ENCODE data around the gene IKZF1.

The IKZF1 gene

DNA sequence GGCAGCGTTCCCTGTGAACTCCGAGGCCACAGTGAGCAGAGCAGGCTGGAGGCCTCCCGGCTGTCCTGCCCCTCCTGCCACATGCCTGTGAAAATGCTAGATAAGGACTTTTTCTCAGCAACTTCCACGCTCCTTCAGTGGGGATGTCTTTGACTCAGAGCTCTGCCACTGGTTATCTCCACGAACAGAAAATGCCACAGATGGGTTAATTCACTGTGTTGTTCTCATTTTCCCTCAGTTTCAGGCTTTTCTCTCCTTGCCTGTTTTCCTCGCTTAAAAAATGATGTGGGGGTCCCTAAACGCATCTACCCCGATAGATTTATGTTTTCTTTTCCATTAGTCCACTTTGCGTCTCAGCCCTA is 51.3 kb downstream of the IKZF1 start:
- no peak for DNase-seq (ENCODE audit: low read depth)

DNA sequence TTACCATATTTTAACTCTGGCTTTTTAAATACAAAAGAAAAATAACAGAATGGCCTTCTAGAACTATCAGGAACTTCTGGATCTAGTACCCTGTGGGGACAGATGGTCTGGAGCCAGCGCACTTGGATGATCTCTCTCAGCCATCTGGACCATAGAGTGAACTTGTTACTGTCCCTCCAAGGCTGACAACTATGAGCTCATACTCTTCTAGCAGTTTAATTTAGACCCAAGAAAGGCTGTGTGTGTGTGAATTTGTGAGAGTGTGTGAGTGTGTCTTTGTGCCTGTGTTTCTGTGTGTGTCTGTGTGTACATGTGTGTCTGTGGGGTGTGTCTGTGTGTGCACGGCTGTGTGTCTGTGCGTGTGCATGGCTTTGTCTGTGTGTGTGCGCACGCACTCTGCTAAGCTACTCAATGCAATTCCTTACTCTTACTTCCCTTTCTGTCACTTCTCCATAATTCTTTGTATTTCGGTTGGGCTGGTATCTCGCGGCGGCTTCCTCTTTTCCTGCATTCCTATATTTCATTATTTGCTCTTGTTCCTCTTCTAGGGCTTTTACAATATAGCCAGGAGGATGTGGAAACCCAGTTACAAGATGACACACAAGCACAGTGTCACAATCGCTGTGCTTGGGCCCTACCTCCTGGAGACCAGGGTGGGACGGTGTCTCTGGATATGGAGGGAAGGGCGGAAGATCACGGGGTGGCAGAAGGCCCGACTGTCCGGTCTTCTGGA is 51.9 kb downstream of the IKZF1 start:
- DNase-seq (ENCODE audit: low read depth) = no peak

DNA sequence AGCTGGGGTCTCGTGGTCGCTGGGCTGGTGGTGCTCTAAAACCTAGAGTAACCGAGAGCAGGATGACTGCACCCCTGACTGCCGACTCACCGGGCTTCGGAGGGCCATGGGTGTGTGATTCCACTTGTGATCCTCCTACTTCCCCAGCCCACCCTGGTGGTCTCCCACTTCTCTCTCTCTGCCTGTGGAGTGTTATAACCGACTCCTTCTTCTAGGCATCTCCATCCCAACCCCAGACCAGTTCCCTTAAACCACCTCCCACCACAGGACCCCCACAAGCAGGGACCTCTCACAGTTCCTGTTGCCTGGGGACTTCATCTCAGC is 52.4 kb downstream of the IKZF1 start:
- DNase-seq (ENCODE audit: low read depth) = no peak

DNA sequence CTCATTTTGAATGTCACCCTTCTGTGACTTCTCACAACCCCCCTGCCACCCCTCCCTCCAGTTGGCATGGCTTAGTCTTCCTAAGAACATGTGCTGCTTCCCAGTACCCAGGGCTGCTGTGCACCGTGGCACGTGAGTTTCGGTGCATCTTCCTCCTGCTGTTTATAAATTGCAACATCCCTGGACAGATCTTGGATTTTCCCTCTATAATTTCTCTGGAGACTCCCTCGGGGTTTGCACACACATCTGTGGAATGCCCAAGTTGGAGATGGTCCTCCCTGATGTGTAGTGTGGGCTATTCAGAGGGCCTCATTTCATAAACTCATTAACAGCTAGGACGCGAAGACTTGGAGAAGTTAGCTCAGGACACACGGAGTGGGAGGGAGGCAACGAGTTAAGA is 52.9 kb downstream of the IKZF1 start:
- no peak for DNase-seq (ENCODE audit: low read depth)

DNA sequence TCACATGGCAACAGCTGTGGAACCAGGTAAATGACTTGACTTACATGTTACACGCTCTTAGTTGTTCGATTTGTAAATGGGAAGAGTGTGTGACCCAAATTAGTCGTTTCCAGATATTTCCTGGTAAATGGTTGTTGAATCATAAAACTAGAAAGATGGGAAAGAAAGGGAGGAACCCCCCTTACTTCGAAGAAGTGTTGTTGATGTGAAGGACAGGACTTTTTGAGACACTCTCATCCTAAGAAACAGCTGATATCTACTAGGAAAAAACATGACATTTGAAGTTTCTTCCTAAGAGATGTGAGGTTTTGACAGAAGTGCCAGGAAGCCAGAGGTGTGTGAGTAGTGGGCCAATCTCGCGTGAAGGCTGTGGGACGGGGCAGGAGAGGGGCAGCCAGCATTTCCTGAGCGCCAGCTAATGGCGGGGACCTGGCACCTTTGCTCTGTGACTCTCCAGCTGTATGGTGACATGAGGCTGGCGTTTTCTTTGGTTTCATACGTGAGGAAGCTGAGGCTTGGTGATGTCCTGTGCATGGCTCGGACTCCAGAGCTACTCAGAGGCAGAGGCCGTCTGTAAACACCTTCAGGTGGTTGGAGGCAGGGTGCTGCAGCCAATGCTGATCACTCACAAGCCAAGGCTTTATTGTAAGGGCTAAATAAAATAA is 53.7 kb downstream of the IKZF1 start:
- no peak for DNase-seq (ENCODE audit: low read depth)

DNA sequence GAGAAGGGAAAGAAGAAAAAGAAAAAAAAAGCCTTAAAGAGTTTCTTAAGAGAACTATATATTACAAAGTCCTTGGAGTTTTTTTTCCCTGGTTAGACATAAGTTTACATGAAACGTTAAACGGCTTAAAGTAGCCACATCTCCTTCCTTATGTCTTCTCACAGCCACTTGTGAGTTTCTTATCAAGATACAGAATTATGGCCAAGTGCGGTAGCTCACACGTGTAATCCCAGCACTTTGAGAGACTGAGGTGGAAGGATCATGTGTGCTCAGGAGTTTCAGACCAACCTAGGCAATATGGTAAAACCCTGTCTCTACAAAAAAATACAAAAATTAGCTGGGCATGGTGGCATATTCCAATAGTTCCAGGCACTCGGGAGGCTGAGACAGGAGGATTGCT is 54.3 kb downstream of the IKZF1 start:
- no peak for DNase-seq (ENCODE audit: low read depth)

DNA sequence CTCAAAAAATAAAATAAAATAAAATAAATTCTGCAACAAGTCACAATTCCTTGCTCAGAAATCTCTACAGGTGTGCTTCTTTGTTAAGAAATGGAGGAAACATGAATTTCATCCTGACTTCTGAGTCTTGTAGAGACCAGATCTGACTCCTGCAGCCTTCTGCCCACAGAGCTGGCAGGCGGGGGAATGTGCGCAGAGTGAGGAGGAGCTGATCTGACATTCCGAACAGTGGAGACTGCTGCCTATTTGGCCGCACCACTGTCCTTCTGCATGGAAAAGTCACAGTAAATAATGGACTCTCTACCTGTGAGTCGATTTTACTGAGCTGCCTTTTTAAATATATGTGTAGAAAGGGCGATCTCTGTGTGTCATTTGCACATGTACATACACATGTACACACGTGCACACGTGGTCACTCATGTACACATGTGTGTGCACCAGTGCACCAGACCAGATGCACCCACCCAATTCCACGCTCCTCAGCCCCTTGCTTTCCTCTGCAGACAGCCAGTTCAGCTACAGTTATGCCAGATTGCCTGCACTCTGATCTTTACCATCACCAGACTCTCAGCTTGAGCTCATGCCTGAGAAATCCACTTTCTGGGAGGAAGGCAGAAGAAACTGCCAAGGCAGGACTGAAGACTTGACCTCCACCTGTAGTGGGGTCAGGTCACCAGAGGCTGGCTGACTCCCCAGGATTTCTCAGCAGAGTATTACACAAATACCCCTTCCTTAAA is 54.9 kb downstream of the IKZF1 start:
- no peak for DNase-seq (ENCODE audit: low read depth)

DNA sequence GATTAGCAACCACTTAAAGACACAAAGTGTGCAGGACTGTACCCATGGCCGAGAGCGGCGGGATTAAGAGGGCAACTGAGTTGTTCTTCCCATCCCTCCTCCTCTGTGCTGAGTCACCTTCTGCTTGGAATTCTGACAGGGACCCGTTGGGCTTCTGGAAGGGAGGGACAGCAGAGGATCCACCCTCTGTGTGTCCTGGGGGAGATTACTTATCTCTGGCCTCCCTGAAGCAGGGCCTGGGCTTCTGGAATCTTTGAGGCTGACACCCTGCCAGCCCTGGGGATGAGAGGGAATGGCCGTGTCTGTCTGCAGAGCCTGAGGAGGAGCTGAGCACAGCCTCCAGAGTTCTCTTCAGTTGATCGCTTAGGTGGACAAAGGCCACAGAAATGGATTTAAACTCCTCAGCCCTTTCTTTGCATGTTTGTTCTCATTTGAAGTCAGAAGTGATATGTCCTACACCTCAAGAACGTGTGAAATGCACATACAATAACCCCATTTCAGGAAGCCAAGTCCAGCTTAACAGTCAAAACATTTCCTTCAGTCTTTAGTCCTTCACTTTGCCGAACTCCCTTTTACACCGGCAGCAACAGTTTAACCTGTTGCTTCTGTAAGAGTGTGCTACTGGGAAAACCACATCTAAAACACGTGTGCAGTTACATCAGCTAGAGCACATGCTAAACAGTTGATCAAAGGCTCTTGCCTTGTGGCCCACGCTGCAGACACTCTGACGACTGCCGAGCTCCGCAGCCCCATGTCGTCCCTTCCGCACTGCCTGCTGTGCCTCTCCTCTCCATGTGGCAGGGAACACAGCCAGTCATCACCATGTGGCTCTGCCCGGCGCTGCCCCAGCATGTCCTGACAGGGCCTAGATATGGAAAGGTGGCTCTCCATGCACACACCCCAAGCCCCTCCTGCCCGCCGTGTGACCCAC is 55.7 kb downstream of the IKZF1 start:
- DNase-seq (ENCODE audit: low read depth) = peak; percentile 78

DNA sequence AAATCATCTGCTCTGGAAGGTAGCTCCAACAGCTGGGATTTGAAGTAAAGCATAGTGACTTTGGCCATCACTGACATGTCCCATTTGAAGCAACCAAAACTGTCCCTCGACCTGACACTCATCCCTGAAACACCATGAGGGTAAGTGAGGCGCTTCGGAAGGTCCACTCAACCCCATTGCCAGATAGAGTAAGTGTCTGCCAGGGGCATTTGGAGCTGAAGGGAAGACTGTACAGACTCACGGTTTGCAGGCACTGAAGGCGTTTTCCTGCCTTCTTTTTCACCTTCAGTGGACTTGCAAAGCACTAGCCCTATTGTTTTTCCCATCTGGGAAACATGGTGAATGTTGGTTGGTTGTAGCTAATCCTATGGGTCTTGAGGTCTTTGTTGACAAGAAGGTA is 57.6 kb downstream of the IKZF1 start:
- no peak for DNase-seq (ENCODE audit: low read depth)

DNA sequence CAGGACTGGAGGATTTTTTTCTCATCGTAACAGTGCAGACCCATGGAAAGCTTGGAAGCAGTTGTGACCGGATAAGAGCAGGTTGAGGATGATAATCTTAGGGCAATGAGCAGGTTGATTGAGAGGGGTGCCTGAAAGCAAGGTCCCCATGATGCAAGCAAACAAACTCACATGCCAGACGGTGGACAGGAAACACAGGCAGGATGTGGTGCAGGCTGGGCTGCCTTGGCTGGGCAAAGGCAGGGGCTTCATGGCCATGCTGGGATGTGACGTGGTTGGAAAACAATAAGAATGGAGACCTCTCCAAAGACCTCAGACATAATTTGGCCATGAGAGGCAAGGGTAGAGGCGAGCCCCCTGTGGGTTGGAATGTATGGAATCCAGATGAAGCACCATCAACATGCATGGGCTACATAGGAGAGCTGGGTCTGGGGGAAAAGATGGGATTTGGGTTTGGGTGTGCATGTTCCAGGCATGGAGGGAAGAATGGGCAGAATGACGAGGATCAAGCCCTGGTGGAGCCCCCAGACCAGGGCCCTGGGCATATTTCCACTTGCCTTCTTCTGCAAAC is 58.3 kb downstream of the IKZF1 start:
- peak; percentile 41 for DNase-seq (ENCODE audit: low read depth)

DNA sequence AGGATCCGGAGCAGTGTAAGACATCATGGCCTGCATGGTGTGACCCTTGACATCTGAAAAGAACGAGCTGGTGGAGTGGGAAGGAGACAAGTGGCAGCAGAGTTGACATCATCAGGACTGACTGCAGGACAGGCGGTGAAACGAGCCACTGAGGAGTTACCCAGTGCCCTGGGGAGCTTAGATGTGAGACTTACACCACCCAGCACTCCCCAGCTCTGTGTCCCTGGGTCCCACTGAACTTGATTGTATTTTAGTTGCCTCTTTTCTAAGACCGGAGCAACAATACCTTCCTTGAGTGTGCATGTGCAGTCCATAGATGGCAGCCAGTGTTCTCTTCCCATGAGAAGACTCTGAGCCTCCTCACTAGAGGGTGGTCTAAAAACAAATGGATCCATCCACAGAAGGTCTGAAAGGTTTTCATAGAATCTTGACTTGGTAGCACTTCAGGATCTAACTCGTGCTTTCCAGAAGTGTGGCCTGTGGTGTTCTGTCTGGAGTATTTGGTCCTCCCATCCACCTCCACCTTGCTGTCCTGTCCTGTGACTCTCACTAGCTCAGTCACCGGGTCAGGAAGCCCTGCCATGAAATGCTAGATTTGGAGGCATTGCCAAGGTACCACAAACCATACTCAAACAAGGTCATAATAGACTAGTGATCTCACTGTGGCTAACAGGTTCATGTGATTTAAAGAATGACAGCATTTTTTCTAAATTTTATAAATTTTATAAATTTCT is 59.0 kb downstream of the IKZF1 start:
- no peak for DNase-seq (ENCODE audit: low read depth)

DNA sequence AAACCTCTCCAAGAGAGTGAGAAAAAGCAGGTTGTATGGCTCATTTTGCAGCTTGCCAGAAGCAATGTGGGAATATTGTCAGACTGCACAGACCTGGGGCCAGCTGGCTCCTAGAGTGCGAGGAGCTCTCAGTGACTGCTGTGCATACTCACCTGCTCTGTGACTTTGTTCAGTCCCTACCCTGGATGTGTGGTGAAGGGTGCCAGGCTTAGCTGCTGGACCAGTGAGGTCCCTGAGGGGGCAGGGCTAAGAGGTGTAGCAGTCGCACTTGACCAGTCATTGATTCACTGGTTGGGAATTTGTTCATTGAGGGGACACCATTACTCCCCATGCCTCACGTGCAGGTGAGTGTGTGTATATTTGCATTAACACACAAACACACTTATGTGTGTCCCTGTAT is 60.1 kb downstream of the IKZF1 start:
- DNase-seq (ENCODE audit: low read depth) = no peak

DNA sequence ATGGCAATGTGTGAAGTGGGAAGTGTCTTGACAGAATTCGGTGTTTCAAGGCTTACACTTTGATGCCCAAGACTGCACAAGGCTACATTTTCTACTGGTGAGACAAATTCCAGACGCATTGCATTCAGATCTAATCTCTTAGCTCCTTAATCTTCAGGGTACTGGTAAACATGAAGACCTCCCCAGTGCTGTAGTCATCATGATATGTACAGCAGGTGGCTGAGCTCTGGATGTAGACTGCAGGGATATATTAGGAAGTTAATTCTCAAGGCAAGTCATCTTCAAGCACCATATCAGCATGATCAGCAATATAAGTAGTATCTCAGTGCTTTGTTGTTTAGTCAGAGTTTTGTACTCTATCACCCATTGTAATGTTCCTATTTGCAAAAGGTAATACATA is 61.8 kb downstream of the IKZF1 start:
- DNase-seq (ENCODE audit: low read depth) = no peak

DNA sequence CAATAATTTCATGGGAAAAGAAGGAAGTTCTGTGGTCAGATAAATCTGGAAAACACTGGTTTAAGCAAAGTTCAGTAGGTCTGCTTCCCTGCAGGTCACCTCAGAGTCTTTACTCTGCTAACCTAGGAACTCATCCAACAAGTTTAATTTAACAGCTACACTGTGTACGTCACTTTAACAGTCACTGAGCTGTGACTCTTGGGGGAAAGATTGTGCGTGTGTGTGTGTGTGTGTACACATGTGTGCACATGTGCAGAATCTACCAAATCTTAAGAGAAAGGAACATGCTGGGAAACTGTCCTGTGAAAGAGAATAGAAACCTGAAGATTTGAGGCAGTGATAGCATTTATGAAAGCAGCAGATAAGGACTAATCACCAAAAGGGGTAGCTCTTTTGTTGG is 62.6 kb downstream of the IKZF1 start:
- no peak for DNase-seq (ENCODE audit: low read depth)

DNA sequence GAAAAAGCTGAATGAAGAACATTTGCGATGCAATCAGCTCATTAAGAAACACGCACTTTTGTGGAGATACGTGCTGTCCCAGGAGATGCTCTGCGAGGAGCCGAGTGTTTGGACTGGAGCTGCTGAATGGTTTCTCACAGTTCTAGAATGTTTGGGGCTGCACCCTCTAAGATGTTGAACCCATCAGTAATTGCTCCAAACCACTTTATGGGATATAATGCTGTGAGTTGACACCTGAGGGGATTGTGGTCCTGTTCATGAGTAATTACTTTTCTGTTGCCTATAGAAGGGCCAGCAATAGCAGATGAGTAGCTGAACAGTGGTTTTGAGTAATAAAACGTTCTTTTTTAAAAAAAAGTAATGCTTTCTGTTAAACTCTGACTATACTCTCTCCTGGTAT is 63.1 kb downstream of the IKZF1 start:
- no peak for DNase-seq (ENCODE audit: low read depth)

DNA sequence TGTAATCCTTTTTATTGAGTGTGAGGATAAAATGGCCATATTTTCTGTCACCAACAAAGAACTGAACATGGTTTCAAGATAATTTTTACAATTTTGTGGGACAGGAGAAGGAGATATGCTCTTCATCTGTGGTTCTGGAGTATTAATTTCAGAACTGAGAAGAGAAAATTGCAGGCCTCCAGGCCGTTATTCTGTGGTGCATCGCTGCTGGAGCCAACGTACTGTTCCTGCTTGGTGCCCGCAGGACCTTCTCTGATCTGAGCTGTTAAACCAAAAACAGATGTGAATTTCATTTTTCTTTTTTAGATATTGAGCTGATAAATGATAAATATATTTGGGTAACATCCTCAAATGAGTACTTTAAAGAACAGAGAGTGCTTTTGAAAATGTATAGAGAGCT is 63.9 kb downstream of the IKZF1 start:
- no peak for DNase-seq (ENCODE audit: low read depth)

DNA sequence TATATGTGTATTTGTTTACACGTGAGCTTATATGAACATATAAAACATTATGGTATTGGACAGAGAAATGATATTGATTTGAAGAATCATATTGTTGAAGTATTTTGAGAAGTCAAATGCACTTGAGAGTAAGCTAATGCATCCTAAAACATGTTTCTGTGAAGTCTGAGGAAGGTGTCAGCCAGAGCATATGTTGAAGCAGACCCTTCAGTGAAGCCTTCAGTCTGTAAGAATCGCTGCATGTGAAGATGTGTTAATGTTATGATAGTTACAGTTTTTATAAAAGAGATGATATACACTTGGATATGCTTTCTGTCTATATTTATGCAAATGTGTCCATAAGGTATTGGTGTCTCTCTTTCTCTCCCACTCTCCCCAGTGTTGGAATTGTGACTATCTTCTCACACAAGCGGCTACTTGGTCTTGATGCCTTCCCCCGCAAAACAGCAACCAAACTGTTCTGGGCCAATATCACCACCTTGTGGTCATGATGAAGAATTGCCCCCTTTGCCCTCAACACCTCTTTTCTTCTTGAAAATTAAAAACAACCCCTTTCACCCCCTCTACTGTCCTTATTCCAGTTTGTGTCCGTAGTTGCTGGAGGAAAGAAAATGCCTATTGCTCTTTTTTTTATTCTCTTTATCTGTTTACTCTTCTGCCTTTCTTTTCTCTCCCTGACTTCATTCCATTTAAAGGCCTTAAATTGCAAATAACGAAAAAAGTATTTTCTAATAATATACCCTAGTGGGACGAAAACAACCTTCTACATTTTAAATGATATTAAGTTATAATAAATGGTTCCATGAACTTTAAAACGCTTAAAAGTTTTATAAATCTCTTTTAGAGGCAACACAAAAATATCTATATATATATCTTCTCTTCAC is 64.9 kb downstream of the IKZF1 start:
- no peak for DNase-seq (ENCODE audit: low read depth)

DNA sequence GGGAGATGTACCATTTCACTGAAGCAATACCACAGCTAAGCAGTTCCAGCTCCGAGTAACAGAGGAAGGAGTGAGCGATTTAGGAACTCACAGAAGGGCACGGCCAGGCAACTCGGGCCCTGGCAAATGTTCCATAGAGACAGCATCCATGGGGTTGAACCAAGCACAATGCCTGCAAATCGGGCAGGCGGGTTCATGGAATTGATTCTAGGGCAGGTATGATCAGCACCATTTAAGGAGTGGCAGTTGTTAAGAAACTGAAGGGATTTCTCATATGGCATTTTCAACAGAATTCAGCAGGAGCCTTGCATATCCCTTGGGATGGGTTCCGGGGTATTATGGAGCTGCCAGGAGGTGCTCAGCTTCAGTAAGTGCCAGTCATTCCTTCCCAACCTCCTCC is 66.4 kb downstream of the IKZF1 start:
- no peak for DNase-seq (ENCODE audit: low read depth)

DNA sequence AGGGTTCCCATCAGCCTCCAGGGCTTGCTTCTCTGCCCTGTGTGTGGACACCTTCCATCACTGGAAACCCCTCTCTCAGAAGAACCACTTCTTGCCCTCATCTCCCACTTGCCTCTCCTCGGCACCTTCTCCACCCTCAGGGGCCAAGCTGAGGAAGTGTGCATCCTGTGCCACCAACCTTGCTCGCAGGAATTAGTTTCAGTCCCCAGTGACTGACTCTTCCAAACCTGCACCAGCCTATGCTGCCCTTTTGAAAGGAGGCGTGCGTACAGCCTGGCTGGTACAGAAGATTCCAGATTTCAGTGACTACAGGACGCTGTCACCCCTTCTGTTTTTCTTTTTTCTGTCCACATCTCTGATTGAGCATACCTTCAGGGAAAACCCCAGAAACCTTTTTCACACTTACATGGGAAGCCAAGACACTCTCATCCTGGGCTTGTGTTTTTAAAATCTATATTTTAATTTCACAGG is 67.1 kb downstream of the IKZF1 start:
- DNase-seq (ENCODE audit: low read depth) = no peak

DNA sequence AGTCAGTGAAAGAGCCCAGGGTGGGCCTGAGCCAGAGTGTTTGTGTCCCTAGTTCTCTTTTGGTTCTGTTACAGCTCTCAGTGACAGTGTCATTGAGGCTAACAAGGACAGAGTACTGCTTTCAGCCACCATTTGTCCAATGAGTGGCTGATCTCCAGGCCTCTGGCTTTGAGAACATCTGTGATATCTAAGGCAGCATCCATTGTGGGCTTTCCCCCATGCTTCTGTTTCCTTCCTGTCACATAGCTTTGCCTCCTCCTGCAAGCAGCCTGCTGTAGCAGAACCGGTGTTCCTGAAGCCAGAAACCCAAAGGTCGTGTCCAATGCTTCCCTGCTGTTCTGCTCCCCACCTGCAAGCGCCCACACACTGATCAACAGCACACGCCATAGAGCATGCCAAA is 68.4 kb downstream of the IKZF1 start:
- no peak for DNase-seq (ENCODE audit: low read depth)
